GM21528 (cell line): ENCODE measurements around the gene OTUD7B.
"Not testable (repeated sequence)": the region's sequence is repeated elsewhere in the genome, so short reads cannot be mapped to it uniquely, and the experiment has no call there.

ENCODE experiments used
- ATAC-seq: cut with Tn5 transposase; IDR thresholded peaks from one replicate; pipeline ENCODE4 v1.9.1; 2021; ENCODE audit warnings: mild to moderate bottlenecking, moderate library complexity; ENCODE audit not compliant: unreplicated experiment, low FRiP score

Gene OTUD7B

GRCh38 chr1:150010393-150011115 lies at the start of gene OTUD7B:
Gene OTUD7B (minus strand): TSS chr1:150010726. CDS start chr1:149977510, 33,216 bp downstream.
- ATAC-seq: peak; percentile 70

DNA sequence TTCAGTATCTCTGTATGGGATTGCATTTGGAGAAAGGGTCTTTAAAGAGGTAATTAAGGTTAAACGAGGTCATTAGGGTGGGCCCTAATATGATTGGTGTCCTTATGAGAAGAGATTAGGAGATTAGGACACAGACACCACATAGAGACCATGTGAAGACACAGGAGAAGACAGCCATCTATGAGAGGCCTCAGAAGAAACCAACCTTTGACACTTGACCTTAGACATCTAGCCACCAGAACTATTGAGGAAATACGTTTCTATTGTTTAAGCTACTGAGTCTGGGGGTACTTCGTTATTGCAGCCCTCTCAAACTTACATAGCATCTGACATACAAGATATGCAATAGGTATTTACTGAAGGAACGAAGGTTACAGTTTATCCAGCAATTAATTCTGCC lies 49.7 kb upstream of the OTUD7B start:
- ATAC-seq: no peak

DNA sequence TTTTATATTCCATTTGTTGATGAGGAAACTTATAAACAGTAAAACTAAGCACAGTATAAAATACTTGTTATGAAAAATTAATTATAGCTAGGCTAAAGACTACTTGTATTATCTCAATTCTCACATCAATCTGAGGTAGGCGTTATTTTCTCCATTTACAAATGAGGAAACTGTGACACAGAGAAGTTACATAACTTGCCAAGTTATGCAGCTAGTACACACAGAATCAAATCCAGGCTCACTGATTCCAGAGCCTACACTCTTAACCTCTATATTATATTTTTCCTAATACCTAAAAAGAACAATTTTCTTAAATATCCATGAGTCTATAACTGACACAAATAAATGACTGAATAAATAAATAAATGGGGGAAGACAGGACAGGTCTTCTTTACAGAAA lies 45.9 kb upstream of the OTUD7B start:
- no peak for ATAC-seq

DNA sequence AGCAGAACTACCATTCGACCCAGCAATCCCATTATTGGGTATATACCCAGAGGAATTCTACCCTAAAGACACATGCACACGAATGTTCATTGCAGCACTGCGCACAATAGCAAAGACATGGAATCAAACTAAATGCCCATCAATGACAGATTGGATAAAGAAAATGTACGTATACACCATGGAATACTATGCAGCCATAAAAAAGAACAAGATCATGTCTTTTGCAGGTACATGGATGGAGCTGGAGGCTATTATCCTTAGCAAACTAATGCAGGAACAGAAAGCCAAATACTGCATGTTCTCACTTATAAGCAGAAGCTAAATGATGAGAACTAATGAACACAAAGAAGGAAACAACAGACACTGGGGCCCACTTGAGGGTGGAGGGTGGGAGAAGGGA lies 45.0 kb upstream of the OTUD7B start:
- not testable (repeated sequence) for ATAC-seq

DNA sequence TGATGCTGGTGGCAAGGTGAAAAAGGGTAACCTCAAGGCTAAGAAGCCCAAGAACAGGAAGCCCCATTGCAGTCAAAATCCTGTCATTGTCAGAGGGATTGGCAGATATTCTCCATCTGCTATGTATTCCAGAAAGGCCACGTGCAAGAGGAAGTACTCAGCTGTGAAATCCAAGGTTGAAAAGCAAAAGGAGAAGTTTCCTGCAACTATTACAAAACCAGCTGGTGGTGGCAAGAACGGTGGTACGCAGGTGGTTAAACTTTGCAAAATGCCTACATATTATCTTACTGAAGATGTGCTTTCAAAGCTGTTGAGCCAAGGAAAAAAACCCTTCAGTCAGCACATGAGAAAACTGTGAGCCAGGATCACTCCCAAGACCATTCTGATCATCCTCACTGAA lies 43.4 kb upstream of the OTUD7B start:
- ATAC-seq: no peak

DNA sequence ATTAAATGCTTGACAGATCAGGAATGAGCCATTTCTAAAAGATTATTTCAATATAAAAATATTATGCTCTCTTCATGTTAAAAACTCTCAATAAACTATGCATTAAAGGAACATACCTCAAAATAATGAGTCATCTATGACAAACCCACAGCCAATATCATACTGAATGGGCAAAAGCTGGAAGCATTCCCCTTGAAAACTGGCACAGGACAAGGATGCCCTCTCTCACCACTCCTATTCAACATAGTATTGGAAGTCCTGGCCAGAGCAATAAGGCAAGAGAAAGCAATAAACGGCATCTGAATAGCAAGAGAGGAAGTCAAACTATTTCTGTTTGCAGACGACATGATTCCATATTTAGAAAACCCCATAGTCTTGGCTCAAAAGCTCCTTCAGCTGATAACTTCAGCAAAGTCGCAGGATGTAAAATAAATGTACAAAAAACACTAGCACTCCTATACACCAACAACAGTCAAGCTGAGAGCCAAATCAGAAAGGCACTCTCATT lies 41.4 kb upstream of the OTUD7B start:
- not testable (repeated sequence) for ATAC-seq

DNA sequence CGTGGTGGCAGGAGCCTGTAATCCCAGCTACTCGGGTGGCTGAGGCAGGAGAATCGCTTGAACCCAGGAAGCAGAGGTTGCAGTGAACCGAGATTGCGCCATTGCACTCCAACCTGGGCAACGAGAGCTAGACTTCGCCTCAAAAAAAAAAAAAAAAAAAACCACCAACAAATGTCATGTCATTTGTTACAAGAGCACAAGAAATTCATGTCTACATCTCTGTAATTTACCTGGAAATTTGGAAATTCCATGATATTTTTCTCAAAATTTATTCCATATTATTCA lies 40.5 kb upstream of the OTUD7B start:
- no peak for ATAC-seq

DNA sequence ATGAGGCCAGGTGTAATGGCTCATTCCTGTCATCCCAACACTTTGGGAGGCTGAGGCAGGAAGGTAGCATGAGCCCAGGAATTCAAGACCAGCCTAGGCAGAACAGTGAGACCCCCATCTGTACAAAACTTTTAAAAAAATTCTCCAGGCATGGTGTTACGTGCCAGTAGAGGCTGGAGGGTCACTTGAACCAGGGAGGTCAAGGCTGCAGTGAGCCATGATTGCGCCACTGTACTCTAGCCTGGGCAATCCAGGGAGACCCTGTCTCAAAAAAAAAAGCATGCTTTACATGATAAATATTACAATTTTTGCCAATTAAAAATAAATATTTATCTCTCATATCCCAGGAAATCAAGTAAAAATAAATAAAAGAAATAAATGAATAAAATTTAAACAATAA lies 39.4 kb upstream of the OTUD7B start:
- no peak for ATAC-seq

DNA sequence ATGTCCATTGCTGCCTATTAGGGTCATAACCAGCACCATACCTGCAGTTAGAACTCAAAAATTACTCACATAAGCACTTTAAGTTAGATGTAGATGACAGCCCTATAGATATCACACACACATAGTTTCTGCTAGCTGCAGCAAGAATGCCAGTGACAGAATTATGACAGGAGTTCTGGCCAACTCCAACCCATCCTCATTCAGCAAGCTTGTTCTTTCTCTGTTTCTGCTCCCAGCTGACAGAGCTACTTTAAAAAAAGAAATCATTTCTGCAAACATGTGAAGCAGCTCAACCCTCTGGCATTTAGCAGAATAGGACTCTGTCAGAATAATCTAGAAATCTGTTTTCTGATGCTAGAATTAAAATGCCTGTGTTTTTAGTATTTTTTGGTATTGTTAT lies 23.8 kb upstream of the OTUD7B start:
- ATAC-seq: no peak

- no peak for ATAC-seq
Measured at GRCh38 chr1:150028322-150028721, 17.8 kb upstream of the OTUD7B start.

- no peak for ATAC-seq
Measured at GRCh38 chr1:150024156-150024555, 13.6 kb upstream of the OTUD7B start.

GRCh38 chr1:150022357-150022756 lies 11.8 kb upstream of the OTUD7B start:
- ATAC-seq: no peak

DNA sequence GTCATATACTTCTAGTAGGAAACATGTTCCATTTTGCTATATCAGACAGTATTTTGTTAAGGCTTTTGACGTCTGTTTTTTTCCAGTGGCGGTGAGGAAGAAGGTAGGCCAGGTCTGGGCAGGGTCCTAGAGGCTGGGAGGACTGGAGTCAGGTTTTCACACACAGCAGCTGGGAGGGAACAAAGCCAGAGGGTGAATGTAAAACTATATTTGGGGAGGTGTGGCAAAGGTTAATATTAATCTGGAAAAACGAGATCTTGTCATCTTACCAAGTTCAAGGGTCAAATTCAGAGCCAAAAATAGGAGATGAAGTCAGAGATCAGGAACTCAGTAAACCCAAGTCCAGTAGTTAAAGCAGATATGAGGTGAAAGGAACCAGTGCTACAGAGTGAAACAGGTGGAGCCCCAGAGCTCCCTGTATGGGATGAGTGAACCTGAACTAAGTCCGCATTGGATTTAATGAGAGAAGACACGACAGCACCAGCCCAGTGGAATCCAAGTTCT lies 10.7 kb upstream of the OTUD7B start:
- no peak for ATAC-seq

DNA sequence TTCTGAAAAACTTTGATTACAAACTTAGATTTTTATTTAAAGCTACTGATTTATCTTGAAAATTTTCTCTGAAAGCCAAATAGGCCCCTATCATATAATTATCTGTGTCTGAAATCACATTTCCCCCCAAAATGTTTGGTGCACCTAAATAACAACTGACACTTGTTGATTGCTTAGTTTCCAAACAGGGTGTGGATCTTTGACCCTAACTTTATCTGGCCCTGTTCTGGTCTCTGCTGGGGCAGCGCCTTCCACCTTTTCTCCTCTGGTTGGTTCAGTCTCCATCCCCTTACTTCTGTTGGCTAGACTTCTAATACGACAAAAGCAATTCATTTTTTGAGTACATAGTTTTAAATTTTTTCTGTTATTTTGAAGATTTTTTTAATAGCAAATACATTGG lies 10.2 kb upstream of the OTUD7B start:
- ATAC-seq: no peak

DNA sequence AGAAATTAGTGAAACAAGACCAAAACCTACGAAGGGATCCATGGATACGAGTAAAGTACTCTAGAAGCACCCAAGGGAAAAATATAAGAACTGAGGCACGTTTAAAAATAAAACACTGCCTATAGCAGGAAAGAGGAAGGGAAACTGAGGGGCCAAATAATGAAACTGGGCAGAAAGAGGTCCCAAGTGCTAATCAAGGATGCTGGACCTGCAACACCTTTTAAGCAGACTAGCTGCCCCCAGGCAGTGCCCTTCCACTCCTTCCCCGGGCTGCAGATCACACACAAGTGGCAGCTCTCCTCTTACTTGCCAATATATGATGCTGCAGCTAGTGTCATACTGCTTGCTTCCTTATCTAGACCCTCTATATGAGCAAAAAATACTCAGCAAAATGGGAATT lies 7.6 kb upstream of the OTUD7B start:
- no peak for ATAC-seq

GRCh38 chr1:150017206-150017750 lies 6.8 kb upstream of the OTUD7B start:
- no peak for ATAC-seq

- no peak for ATAC-seq
Measured at GRCh38 chr1:150015651-150016131, 5.2 kb upstream of the OTUD7B start.

GRCh38 chr1:150012611-150013010 lies 2.1 kb upstream of the OTUD7B start:
- ATAC-seq: no peak

DNA sequence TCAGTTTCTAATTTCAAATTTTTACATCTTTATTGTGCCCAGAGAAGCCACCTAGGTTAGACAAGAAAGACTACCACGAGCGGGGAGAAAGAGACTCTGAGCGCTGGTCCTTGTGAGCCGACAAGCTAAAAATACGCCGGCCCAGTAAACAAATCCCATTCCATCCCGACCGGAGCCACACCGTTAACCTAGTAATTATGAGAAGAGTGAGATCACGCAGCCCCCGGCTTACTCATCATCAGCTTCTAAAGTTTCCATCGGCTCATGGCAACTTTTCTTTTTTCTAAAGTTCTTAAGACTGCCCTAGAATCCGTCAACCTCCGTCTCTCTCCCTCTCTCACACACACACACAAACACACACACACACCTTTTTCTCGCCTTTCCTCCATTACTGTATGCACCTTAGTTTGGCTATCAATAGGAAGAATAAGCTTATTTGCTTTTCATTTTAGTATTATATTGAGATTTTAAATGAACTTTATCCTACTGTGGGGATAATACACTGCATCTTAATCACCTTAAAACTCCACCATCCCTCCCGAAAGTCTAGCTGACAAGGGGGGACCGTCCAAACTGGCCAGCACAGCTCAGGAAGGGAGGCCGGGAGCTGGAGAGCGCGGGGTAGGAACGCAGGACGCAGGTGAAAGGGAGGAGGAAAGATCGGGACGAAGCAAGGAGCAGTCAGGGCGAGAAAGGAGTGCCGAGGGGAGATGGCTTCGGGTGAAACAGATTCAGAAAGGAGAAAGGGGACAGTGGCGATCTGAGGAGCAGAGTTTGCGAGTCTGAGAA lies 728 bp downstream of the OTUD7B start:
- peak; percentile 28 for ATAC-seq

DNA sequence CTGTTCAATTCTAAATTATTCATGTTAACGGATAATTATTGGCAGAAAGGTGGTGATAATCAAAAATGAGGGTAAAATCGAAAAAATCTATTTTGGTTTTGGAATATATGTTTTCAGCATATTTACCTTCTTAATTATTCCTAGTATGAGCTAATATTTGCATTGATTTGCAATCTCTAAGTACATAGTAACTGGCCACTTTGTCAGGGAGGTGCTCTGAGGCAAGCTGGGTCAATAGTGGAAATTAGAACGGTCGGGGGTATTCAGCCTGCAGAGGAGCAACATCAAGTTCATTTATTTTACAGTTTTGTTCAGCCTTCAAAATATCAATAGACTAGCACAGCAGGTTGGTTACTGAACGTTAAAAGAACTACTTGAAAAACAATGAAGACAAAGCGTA lies 1.8 kb downstream of the OTUD7B start:
- ATAC-seq: no peak

- no peak for ATAC-seq
Measured at GRCh38 chr1:150006881-150007421, 3.6 kb downstream of the OTUD7B start.
